ENCODE data around the gene MIOX.

Gene MIOX

DNA sequence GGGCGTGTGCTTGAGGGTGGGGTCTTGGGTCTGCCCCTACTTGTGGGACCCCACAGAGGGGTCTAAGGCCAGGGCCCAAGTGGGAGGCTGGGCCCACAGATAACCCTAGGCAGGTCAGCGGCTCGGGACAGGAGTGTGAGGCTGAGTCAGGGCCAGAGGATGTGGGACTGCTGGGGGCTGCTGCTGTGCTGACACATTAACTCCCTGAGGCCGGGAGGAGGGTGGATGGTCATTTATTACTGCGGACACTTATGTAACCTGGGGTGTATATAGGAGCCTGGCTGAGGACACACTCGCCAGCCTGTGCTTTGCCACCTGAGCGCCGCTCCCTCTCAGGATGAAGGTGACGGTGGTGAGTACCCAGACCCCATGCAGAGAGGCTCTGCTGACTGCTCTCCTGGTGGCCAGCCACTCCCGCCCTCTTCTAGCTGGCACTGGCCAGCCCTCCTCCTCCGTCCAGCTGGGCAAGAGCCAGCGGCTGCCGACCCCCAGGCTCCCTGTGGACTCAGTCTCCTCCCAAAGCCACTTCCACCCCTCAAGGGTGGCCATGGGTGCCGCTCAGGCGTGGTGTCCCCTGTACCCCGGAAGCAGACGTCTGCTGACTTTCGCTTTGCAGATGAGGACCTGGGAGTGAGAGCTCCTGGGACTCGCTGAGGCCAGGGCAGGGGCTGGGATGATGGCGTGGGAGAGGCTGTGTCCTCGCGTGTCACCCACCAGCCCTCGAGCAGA lies at the start of gene MIOX:
Gene MIOX (plus strand): TSS at position 299 of the 729 bp plus-strand sequence. CDS start 39 bp downstream, at position 338.
- in situ Hi-C loops (cut with HindIII; ENCODE audit: low sequenced_read_pairs), result no loop called here

DNA sequence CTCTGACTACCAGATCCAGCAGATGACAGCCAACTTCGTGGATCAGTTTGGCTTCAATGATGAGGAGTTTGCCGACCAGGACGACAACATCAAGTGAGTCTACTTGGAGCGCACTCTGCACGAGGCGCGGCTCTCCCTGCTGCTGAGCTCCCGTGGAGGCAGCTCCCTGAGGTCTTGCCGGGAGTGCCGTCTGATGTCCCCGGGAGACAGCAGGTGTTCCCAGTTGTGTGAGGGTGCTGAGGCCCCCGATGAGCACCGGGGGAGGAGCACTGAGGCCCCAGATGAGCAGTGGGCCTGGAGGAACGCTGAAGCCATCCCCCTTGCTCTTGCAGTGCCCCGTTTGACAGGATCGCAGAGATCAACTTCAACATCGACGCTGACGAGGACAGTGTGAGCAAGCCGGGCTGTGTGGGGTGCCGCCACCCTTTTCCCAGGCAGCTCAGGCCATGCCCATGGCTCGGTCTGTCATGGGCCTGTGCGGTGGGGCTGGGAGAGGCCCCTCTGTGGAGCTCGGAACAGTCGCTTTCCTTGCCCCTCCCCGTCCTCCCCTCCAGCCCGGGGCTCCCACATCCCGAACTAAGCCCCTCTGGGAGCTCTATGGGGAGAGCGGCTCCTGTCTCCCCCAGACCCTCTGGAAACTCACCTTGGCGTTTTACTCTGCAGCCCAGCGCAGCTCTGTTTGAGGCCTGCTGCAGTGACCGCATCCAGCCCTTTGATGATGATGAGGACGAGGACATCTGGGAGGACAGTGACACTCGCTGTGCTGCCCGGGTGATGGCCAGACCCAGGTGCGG lies 49.0 kb upstream of the MIOX start:
- in situ Hi-C loops (cut with HindIII; ENCODE audit: low sequenced_read_pairs), result no loop called here

DNA sequence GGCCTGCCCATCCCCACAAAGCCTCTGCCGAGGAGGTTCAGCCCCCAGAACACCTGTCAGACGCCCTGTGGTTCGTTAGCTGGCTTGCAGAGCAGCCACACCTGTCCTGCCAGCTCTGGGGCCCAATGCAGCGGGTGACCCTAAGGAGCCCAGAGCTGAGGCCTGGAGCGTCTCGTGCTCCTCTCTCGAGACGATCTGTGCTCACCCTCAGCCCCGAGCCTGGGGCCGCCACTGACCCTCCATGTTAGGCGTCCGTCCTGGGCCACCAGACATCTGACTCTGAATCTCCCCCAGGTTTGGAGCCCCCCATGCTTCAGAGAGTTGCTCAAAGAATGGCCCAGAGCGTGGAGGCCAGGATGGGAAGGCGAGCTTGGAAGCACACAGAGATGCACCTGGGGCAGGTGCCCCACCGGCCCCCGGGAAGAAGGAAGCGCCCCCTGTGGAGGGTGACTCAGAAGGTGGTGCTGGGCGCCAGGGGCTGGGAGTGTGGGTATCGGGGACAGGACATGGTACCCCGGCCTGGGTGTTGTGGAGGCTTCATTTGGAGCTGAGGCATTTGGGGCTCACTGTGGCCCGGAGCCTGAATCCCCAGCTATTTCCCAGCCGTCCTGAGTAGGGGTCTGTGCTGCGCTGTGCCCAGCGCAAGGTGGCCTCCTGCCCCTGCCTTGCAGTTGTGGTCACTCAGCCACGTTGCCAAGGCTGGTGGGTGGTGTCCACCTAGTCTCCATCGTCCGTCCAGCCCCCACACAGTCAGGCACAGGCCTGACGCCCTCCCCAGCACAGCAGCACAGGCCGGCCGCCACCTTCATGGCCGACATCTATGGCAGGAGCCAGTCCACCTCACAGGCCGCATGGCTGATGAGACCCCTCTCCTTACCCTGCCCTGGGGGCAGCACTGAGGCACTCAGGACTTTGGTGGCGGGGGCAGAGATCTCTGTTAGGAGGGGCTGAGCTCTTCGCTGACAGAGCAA lies 48.1 kb upstream of the MIOX start:
- in situ Hi-C loops (cut with HindIII; ENCODE audit: low sequenced_read_pairs), result no loop called here

DNA sequence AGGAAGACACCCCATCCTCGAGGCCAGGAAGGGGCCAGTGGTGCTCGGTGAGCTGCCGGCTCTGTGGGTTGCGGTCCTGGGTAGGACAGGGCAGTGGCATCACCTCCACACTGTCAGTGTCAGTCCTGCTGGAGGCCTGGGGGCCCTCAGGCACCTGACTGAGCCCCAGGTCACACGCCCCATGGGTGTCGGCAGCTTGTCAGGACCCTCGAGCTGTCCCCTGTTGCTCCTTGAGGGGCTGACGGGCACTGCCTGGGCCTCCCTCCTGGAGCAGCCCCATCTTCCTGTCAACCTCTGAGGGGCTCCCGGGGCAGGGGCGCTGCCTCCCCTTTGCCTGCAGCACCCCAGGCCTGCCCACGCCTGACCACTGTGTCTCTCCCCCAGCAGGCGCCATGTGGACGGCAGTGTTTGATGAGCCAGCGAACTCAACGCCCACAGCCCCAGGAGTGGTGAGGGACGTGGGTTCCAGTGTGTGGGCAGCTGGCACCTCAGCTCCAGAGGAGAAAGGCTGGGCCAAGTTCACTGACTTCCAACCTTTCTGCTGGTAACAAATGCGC lies 47.3 kb upstream of the MIOX start:
- in situ Hi-C loops (cut with HindIII; ENCODE audit: low sequenced_read_pairs), result no loop called here

DNA sequence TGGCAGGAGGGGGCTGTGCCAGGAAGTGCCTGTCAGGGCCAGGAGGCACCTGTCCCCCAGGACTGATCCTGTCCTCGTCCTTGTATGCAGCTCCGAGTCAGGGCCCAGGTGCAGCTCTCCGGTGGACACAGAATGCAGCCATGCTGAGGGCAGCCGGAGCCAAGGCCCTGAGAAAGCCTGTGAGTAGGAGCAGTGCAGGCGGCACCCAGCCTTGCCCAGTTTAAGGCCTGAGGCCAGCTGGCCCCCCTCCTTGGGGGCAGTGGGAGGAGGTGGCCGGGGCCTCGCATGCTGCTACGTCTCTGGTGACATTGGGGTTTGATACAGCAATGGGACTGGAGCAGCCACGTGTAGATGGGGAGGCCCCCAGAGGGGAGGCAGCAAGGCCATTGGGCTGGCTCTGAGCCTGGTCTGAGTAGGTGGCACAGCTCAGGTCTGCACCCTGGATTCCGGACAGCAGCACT lies 46.8 kb upstream of the MIOX start:
- in situ Hi-C loops (cut with HindIII; ENCODE audit: low sequenced_read_pairs), result no loop called here

DNA sequence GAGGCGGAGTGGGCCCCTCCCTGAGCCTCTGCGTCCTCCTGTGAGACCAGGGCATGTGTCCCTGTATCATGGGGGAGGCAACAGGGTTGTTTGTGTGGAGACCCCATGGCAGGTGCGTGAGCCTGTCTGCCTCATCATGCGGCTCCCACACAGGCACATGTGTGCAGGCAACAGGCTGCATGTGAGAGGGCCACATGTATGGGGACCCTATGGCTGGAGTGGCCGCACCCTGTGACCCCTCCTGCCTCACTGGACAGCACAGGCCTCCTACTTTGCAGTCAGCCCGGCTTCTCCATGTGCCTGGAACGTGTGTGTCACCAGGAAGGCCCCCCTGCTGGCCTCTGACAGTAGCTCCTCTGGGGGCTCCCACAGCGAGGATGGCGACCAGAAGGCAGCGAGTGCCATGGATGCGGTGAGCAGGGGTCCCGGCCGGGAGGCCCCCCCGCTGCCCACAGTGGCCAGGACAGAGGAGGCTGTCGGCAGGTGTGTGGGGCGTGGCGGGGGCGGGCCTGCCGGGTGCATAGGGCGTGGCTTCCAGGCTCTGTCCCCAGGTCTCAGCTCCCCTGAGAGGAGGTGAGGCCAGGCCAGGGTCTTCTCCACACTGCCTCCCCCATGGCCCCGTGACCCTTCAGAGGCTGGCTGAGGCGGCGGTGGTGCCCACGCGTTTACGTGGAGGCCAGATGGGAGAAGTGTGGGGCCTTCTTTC lies 46.0 kb upstream of the MIOX start:
- in situ Hi-C loops (cut with HindIII; ENCODE audit: low sequenced_read_pairs), result no loop called here

DNA sequence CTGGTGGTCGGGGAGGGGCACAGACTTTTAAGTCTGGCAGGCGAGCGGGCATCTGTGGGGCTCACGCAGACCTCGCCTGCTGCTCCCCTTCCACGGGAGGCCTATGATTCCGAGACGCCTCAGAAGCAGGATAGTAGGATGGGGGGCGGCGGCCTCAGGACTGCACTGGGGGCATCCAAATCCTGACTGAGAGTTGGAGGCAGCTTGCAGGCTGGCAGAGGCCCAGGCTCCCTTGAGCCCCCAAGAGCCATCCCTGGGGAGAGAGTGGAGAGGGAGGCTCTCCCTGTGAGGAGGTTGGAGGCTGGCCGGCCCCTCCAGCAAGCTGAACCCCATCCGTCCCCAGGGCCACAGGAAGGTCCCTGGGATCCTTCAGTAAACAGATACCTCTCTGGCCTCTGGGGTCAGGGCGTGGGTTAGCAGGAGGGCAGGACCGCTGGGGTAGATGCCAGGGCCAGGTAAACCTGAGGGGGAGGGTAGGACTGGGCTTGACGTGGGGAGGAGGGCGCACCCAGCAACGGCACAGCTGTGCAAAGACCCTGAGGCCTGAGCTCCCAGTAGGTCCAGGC lies 45.1 kb upstream of the MIOX start:
- in situ Hi-C loops (cut with HindIII; ENCODE audit: low sequenced_read_pairs), result no loop called here

DNA sequence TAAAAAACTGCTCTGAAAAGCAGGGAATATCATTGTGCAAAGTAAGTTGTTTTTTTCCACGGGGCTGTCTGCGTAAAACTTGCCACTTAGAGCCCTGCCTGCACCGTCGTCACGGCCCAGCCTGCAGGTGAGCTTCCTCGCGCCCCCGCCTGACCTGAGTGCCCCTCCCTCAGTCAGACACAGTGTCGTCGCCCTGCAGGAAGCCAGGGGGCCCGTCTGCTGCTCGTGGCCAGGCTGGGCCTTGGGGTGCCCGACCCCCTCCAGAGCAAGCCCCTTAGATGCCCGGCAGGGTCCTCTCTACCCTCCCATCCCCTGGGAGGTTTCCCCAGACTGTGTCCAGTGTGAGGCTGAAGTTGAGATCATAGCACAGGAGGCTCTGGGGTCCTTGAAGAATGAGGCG lies 43.5 kb upstream of the MIOX start:
- in situ Hi-C loops (cut with HindIII; ENCODE audit: low sequenced_read_pairs), result no loop called here

DNA sequence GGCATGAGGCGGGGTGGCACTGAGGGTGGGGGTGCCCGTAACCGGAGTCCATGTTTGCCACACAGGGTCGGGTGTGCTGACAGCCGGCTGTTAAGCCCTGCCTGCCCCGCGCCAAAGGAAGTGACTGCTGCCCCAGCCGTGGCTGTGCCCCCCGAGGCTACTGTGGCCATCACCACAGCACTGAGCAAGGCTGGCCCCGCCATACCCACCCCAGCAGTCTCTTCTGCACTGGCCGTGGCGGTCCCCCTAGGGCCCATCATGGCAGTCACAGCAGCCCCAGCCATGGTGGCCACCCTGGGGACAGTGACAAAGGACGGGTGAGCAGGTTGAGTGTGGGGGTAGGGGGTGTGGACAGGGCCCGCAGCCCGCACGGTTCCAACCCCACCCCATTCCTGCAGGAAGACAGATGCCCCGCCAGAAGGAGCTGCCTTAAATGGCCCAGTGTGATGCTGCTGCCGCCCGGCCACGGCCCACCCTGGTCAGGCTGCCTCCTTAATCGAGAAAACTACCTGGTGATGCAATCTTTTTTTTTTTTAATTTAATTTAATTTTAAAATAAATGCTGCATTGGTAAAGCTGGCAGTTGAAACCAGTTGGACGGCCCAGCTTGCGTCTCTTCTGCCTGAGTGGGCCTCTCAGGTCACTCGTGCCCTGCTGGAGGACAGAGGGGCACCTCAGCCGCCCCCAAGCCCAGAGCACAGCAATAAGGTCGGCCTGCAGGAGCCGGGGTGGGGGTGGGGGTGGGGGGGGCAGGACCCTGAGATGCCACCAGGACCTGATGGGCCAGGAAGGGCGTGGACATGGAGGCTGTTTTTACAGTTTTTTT lies 42.6 kb upstream of the MIOX start:
- in situ Hi-C loops (cut with HindIII; ENCODE audit: low sequenced_read_pairs), result no loop called here

DNA sequence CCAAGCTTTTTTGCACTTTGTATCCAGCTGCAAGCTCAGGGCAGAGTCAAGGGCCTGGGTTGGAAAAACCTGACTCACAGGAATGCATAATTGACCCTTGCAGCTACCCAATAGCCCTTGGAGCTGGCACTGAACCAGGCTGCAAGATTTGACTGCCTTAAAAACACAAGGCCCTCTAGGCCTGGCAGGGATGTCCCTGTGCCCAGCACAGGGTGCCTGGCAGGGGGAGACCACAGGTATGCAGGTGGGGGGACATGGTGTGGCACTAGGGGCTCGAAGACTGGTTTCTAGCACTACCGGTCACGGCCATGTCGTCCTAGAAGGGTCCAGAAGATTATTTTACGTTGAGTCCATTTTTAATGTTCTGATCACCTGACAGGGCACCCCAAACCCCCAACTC lies 42.0 kb upstream of the MIOX start:
- in situ Hi-C loops (cut with HindIII; ENCODE audit: low sequenced_read_pairs), result no loop called here

DNA sequence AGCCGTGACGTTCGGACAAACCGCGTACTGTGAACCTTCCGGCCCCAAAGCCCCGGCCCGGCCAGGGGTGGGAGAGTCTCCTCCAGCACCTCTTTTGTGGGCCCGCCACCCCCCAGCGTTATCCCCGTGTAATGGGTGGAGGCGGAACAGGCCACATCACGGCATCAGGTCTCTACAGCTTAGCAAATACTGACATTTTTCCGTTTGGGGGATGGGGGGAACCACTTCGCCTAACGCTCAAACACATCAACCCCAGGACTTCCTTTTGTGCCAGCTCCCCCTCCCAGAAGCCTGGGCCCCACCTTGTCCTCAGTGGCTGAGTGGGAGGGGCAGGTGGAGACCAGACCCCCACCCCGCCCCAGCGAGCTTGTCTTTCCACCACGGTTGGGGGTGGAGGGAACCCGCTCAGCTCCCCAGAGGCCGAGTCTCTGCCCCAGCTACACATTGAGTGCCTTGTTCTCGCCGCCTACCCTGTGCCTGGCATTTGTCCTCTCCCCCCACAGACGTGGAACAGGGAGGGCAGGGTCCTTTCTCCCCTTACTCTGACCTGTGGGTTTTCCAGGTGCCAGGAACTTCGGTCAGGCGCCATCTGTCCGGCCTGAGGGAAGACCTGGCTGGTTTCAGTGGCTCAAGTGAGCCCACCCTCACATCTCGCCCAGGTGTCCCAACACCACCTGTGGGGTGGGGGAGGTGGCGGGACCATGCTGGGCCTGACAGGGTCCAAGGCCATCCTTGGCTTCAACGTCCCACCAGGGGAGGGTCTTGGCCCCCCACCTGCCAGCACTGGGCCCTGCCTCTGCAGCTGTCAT lies 41.4 kb upstream of the MIOX start:
- in situ Hi-C loops (cut with HindIII; ENCODE audit: low sequenced_read_pairs), result no loop called here

DNA sequence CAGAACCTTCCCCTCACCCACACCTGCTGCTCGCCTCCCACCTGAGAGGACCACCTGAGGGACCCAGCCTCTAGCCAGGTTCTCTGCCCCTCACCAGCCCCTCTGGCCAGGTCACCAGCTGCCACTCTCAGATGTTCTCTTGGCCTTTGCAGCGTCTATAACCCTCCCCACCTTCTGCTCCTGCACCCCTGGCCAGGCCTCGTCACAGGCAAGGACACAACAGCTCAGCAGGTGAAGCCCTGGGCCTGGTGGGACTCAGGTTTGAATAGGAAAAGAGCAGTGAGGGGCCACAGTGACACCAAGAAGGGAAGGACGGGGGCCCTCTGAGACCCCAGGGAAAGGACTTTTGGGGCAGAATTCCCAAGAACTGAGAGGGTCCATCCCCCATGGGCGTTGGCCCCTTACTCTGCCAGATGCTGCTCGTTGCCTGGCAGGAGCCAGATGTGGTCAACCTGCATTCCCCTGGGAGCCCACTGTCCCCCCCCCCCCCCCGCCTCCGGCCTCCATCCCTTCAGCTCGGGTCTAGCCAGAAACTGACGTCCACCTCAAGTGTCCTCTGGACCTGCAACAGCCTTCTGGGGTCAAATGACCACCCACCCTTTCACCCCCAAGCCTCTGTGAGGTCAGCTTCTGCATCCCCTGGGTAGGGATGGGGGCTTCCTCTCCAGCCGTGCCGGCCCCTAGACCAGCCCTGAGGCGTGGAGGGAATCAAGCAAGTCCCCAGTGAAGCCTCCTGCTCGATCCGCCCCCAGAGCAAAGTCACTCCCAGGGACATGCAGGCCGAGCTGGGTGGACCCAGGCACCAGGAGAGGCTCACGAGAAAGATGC lies 40.6 kb upstream of the MIOX start:
- in situ Hi-C loops (cut with HindIII; ENCODE audit: low sequenced_read_pairs), result no loop called here

DNA sequence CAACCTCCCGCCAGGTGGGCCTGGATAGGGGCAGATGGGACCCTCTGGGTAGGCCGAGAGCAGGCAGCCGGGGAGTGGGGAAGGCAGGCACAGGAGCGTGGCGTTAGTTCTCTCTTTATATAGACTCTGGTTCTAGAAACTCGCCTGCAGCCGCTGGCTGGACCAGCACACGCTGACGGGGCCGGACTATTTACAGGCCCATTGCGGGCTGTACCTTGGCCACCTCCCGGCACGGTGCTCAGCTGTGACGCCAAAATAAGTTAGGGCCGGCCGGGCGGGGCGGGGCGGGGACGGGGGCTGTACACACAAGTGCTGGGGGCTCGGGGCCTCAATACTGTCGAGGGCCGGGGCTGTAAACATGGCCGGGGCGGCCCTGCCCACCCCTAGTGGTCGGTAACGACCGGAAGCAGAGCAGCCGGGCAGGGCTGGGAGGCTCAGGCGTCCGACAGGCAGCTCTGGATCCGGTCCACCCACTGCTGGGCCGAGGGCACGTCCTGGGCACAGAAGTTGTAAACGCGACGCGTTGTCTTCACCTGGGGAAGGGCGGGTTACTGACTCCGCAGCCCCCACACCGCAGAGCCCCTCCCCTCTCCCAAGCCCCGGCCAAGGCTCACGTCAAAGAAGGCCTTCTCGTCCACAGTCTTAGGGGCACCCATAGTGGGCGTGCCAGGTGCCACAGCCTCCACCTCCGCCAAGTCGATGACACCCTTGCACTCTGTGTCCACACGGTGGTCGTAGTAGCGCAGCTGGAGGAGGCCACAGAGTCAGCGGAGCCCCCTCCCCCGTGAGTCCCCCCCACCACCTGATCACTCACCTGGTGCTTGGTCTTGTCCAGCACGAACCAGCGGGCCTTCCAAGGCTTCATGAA lies 39.7 kb upstream of the MIOX start:
- in situ Hi-C loops (cut with HindIII; ENCODE audit: low sequenced_read_pairs), result no loop called here

DNA sequence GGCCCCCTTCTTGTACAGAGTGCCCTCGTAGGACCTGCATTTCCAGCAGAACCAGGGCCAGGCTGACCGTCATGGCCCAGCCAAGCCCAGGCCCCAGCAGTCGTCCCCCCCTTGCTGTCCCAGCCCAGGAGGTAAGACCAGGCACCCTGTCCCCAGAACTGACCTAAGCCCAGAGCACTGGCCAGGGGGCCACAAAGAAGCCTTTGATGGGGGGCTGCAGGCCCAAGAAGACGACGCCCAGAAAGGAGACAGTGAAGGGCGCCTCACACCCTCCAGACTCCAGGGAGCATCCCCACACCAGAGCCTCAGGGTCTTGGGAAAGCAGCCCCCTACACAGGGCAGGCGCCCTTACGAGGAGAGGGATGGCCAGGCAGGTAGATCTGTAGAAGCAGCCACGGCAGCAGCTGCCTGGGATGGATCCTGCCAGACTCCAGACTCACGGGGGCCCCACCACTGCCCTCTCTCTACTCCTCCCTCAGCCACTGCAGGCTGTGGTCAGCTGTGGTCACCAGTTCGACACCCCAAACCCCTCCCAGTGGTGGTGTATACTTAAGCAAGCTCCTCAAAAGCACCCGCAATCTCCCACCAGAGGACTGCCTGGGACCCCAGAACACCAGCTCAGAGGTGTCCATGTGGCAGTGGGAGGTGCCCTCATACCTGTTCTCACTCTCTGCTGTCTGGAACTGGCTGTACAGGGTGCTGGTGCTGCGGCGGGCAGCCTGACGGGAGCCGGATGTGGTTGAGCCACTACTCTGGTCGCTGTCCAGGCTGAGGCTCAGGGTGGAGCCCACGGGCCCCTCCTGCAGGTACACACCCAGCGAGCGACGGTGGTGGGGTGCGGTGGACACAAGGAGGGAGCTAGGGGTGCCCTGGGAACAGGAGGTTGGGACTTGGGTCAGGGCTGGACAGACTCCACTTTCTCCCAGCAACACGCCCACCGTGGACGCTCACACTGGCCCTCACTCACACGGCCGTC lies 38.8 kb upstream of the MIOX start:
- in situ Hi-C loops (cut with HindIII; ENCODE audit: low sequenced_read_pairs), result no loop called here

DNA sequence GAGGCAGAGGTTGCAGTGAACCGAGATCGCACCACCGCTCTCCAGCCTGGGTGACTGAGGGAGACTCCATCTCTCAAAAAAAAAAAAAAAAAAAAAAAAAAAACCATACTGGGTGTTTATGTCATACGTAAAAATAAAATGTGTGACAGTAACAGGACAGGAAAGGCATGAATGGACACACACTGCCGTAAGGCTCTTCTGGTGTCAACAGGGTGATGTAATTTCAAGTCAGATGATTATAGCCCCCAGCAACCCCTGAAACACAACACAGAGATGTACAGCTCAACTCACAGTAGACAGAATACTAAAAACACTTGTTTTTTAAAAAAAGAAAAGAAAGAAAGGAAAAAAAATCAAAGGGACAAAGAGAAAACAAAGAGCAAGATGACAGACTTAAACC lies 34.0 kb upstream of the MIOX start:
- in situ Hi-C loops (cut with HindIII; ENCODE audit: low sequenced_read_pairs), result no loop called here

All from DLD1 (cell line).